GM19099 (cell line): ENCODE data around the gene RBFOX2.

Experiments
- POLR2A ChIP-seq: IDR thresholded peaks from 3 replicates; pipeline ENCODE4 v1.6.1; 2011; ENCODE audit warnings: low read depth; ENCODE audit not compliant: insufficient read length; ENCODE audit errors: extremely low read depth

RBFOX2 gene

GRCh38 chr22:35891442-35891841 lies 137.2 kb downstream of the RBFOX2 start:
- no peak for TF ChIP-seq POLR2A

- no peak for TF ChIP-seq POLR2A
These were observed 139.6 kb downstream of the RBFOX2 start for GRCh38 chr22:35889071-35889470.

GRCh38 chr22:35888181-35888870 lies 140.3 kb downstream of the RBFOX2 start:
- TF ChIP-seq POLR2A = no peak

GRCh38 chr22:35887296-35887875 lies 141.2 kb downstream of the RBFOX2 start:
- no peak for TF ChIP-seq POLR2A

GRCh38 chr22:35886309-35886708 lies 142.3 kb downstream of the RBFOX2 start:
- no peak for TF ChIP-seq POLR2A

- no peak for TF ChIP-seq POLR2A
These were observed 144.1 kb downstream of the RBFOX2 start for GRCh38 chr22:35884529-35884928.

GRCh38 chr22:35883031-35883620 lies 145.5 kb downstream of the RBFOX2 start:
- no peak for TF ChIP-seq POLR2A

GRCh38 chr22:35882211-35883030 lies 146.2 kb downstream of the RBFOX2 start:
- TF ChIP-seq POLR2A = no peak

GRCh38 chr22:35879351-35879750 lies 149.3 kb downstream of the RBFOX2 start:
- TF ChIP-seq POLR2A = no peak

- no peak for TF ChIP-seq POLR2A
These were observed 155.2 kb downstream of the RBFOX2 start for GRCh38 chr22:35873426-35873825.

- no peak for TF ChIP-seq POLR2A
These were observed 156.2 kb downstream of the RBFOX2 start for GRCh38 chr22:35872451-35872850.

GRCh38 chr22:35870517-35871293 lies 157.9 kb downstream of the RBFOX2 start:
- TF ChIP-seq POLR2A = no peak

- TF ChIP-seq POLR2A = no peak
These were observed 159.7 kb downstream of the RBFOX2 start for GRCh38 chr22:35868938-35869337.

GRCh38 chr22:35866651-35867050 lies 162.0 kb downstream of the RBFOX2 start:
- TF ChIP-seq POLR2A = no peak
